HG03457 (cell line): ENCODE data around the gene TTI1.

Experiments
- ATAC-seq: cut with Tn5 transposase; IDR thresholded peaks from one replicate; pipeline ENCODE4 v1.9.1; 2021; ENCODE audit warnings: moderate number of reproducible peaks; ENCODE audit not compliant: unreplicated experiment

TTI1 gene

DNA sequence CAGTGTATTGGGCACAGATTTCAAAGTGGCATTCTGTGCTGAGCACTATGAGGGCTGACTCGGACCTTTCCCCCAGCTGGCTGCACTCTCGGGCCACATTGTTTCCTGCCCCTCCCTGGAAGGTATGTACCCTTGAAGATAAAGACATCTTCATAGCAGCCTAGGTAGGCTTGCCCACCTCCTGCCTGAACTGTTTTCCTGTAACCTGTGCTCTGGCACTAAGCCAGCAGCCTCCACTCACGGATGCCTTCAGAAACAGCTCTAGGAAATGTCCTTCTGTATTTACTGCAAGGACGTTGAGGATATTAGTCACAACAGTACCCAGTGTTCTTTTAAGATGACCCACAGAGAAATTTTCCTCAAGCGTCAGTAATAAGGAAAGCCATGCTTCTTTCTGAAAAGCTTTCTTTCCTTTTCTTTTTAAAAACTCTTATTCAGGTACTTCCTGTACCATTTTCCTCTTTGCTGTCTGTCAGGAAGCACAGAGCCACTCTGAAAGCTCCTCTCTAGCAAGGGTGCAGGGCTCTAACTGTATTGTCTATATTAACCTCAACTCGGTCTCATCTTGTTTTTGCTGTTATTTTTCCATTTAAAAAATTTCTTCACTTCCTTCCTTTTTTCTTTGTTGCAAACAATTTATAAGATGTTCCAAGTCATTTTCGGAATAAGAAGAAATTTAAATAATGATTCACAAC, 43.5 kb downstream of the TTI1 start:
- ATAC-seq: no peak

- no peak for ATAC-seq
These were observed 44.8 kb downstream of the TTI1 start for GRCh38 chr20:37988306-37988954.

DNA sequence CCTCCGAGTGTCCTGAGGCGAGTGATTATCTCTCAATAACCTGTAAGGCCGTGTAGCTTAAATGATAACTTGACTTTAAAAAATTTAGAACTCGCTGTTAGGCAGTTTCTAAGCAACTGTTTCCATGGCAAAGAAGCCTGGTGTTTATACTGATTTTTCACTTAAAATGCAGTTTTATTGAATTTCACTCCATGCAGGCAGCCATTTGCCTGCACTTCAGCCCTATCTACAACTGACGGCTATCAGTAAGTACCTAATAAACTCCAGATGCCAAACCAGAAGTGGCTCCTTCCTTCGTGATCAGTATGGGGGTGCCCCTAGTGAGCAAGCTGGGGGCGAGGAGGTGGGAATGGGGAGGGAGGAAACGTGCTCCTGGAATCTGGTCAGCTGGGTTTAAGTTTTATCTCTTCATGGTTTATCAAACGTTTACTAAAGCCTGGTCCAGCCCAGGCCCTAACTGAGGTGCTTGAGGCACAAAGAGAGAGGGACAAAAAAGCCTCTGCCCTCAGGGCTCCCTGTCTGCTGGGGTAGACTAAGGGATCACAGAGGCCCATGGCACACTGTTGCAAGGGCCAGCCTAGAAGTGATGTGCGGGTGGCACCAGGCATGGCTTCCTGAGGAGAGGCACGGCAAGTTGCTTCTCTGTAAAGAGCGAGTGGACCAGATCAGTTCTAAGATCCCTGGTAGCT, 45.5 kb downstream of the TTI1 start:
- no peak for ATAC-seq

DNA sequence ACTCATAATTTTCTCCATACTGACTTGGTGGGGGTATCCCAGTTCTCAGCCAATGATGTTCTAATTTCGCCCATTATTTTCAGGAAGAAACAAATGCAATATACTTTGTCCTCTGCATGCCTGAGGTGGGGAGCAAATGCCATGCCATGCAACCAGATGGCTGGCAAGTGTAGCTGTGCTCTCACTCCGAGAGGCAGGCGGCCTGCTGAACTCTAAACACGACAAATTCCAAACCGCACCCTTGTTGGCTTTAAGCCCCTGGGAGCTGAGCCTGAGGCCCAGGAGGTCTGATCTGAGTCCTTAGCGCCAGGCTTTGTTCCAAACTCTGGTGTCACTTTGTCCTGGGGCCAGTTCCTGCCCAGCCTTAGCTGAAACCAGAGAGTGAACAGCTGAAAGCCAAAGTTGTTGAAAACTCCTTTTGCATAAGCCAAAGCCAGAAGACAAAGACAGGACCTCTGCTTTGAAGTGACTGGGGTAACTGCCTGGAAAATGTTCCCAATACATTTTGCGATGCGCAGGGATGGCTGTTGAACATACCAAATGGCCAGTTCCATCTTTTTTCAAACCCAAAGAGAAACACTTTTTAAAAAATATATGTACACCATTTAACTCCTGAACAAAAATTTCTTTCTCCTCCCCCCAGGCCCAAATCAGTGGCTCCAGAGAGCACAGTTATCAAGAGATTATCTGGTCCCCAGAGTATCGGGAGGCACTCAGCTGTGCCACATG, 46.2 kb downstream of the TTI1 start:
- ATAC-seq: no peak

GRCh38 chr20:37986044-37986858, 47.0 kb downstream of the TTI1 start:
- no peak for ATAC-seq

- no peak for ATAC-seq
These were observed 49.1 kb downstream of the TTI1 start for GRCh38 chr20:37984018-37984785.

DNA sequence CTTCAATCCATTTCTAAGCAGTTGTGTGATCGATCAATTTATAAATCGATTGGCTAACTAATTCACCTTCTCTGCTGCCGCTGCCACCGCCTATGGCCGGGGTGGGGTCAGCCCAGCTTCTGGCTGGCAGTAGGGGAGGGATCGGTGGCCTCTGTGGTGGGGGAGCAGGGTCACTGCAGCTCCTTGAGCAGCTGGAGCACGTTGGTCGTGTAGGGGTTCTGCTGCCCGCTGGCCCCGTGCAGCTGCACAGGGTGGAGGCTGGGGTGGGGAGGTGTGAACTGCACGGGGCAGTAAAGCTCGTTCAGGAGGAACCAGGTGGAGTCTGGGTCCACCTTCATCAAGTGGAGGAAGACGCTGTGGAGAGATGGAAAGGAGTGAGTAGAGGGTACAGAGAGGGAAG, 50.0 kb downstream of the TTI1 start:
- no peak for ATAC-seq

- no peak for ATAC-seq
These were observed 51.7 kb downstream of the TTI1 start for GRCh38 chr20:37981568-37981967.

DNA sequence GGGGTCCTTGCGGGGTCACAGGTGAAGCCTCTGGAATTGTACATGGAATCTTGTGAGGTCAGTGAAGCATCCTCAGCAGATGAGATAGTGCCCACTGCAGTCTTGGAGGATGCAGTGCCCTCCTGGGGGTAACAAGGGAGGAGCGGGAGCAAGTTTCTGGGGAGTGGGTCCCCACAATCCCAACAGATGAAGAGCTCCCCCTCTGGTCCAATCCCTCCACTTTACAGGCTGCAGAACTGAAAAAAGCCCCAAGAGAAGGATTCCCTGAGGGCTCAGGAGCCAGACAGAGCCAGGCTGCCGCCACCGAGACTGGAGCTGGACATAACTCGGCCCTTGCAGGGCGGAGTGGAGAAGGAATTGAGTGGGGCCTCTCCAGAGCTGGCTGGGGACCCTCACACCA, 52.4 kb downstream of the TTI1 start:
- no peak for ATAC-seq

- ATAC-seq: no peak
These were observed 52.9 kb downstream of the TTI1 start for GRCh38 chr20:37980383-37980782.

DNA sequence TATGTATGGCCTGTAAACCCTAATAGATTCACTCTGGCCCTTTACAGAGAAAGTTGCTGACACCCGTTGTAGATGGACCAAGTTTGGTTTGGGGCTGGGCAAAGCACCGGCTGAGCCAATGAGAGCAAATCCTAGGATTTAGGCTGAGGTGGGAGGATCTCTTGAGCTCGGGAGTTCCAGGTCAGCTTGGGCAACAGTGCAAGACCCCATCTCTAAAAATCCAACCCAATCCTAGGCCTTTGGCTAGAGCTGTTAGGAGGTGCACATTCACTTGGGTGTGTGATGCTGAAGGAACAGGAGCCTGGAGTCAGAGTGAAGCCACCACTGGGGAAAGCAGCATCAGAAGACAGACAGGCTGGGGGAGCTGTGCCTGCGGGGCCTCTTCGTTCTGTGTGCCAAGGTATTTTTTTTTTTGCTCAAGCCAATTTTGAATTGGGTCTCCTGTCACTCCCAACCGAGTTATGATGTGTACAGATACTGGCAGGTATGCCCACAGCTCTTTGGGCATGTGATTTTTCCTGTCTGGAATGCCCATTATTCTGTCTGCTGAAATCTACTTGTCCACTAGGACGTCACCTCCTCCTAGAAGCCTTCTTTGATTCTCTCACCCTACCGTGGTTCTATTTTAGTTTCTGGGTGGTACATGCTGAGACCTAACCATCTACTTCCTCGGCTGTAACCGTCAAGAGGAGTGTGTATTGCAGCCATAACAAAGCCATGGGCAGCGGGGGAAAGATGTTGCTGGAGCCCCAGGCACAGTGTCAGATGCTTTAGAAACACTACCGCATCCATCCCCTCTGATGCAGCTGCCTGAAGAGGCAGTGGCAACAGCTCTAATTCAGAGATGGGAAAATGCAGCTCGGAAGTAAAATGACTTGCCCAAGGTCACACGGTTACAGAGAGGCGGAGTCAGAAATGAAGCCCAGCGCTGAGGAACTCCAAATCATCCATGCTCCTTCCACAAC, 54.0 kb downstream of the TTI1 start:
- ATAC-seq: no peak

- ATAC-seq: no peak
These were observed 55.5 kb downstream of the TTI1 start for GRCh38 chr20:37977786-37978185.

GRCh38 chr20:37977338-37977737, 55.9 kb downstream of the TTI1 start:
- no peak for ATAC-seq

- no peak for ATAC-seq
These were observed 56.4 kb downstream of the TTI1 start for GRCh38 chr20:37976887-37977286.

DNA sequence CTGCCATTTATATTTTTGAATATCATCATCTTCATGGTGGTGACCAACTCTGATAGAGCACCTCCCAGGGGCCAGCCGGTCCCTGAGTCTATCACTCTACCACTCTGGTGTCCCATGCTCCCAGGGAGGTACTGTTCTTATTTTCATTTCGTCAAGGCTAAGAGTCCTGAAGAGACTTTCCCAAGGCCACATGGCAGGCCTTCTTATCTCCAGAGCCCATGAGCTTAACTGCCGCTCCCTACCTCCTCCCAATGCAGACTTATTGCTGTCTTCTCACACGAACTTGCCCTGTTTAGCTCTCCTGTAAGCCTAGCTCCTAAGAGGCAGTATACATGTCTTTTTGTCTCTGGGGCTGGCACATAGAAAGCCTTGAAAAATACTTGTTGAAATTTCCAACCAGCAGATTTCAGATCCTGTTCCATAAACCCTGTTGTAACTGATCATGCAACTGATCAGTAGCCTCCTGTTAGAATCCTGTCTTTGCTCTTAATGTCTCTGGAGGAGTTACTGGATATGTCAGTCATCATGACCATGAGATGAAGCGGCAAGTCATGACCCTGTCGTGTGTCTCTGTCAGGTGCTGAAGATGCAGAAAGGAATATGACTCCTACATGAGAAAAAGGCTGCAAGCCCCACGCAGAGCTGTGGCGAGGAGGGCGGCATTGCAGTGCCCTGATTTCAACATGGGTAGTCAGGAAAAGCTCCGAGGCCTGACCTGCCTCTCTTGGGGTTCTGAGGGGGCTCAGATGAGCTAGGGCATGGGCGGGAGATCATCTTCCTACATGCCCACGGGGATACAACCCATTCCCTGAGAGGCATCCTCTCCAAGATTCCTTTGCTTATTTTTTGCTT, 60.0 kb downstream of the TTI1 start:
- no peak for ATAC-seq

GRCh38 chr20:37972256-37973058, 60.8 kb downstream of the TTI1 start:
- no peak for ATAC-seq

GRCh38 chr20:37971561-37972127, 61.6 kb downstream of the TTI1 start:
- ATAC-seq: no peak
